ENCODE data around the gene NAV2.

NAV2 gene

DNA sequence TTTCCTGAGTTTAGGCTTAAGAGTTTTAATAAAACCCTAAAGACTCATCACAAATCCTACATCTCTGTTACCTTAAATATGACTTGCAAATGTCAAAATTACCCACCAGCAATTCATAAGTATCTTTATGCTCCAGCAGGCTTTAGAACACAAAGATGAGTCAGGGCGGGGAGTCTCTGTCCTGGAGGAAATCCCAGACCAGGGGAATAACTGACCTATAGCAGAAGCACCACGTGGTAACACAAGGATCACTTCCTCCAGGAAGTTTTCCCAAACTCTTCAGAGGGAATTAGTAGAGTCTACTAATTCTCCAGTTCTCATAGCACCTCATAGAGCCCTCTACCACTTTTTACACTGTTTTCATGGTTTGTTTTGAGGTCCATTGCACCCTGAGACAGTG is 217.0 kb downstream of the NAV2 start:
- no peak for DNase-seq (ENCODE audit: low read depth)

DNA sequence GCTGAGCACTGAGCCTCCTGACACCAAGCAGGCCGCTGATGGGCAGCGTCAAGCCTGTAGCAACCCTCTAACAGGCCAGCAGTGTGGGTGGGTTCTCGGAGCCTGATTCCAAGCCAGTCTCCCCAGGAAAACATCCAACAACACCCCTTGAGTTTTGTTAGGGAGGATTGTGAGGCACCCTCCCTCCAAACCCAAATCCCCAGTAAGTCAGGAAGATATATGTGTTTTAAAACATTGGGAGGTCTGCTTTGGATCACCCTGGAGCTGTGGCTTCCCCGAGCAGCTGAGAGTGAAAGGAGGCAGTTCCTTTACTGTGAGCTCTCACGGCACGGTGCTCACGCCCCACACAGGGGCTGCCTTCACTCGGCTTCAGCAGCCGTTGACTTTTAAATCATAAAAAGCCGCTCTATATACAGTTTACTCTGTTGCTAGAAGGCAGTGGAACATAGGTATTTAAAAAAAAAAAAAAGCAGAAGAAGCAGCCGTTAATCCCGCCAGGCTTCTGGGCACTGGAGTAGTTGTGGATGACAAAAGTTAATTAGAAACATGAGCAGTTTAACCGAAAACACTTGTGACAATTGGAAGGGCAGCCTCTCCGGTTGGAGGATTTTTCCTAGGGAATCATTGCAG is 218.6 kb downstream of the NAV2 start:
- no peak for DNase-seq (ENCODE audit: low read depth)

DNA sequence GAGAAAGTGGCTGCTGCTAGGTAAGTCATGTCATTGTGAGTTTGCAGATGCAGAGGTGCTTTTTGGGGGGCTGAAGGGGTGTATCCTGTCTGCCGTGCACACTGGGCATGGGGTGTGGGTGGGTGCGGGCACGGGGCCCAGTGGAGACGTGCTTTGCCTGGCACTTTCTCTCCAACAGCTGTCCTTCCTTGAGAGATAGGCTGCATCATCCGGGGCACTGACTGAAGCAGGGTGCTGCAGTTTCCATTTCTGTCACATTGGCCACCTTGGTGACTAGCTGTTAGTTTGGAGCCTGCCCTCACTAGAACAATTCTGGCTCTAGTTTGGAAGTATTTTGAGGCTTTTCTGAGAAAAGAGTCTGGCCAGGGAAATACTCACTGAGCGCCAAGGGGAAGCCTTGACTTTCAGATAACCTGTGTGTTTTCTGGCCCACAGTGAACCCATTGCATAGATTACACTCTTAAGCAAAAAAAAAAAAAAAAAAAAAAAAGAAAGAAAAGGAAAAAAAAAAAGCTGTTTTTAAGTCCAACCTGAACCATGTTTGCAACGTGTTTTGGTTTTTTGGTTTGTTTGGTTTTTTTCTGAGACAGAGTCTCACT is 219.2 kb downstream of the NAV2 start:
- DNase-seq (ENCODE audit: low read depth) = no peak

DNA sequence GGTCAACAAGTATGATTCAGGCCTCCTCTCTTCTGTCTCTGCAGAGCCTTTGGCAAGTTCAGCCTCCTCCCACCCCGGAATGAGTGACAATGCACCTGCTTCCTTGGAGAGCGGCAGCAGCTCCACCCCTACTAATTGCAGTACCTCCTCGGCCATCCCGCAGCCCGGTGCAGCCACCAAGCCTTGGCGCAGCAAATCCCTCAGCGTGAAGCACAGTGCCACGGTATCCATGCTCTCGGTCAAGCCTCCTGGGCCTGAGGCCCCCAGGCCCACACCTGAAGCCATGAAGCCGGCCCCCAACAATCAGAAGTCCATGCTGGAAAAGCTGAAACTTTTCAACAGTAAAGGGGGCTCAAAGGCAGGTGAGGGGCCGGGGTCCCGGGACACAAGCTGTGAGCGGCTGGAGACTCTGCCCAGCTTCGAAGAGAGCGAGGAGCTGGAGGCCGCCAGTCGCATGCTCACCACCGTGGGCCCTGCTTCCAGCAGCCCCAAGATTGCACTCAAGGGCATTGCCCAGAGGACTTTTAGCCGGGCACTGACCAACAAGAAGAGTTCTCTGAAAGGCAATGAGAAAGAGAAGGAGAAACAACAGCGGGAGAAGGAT is 220.6 kb downstream of the NAV2 start:
- no peak for DNase-seq (ENCODE audit: low read depth)

DNA sequence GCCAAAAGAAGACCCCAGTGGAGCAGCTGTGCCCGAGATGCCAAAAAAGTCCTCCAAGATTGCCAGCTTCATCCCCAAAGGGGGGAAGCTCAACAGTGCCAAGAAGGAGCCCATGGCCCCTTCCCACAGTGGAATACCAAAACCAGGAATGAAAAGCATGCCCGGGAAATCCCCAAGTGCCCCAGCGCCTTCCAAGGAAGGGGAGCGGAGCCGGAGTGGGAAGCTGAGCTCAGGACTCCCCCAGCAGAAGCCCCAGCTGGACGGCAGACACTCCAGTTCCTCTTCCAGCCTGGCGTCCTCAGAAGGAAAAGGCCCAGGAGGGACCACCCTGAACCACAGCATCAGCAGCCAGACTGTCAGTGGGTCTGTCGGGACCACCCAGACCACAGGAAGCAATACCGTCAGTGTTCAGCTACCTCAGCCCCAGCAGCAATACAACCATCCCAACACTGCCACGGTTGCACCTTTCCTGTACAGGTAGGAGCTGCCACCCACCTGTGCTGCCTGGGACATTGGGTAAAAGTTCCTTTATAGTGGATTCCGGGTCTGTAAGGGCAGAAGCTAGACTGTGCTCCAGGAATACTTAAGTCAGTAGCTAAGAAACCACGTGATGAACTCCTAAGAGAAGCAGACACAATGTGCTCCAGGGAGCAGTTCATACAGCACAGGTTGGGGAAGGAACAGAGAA is 221.3 kb downstream of the NAV2 start:
- no peak for DNase-seq (ENCODE audit: low read depth)

DNA sequence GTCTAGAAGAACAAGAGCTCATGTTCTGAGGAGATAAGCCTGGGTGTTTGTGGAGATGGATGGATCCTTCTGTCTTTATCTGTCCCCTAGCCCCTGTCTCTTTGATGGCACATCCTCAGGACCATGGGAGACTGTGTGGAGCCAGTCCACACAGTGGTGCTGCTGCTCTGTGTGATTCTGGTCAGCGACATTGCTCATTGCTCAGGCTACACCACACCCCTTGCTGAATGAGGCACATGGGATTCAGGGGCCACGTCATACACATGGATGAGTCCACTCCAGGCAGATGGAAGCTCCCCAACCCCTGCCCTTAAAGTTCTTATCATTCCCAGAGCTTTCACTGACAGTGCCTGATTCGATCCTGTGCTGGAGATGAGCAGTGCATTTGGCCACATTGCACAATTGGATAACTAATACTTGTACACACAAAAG is 222.2 kb downstream of the NAV2 start:
- no peak for DNase-seq (ENCODE audit: low read depth)

DNA sequence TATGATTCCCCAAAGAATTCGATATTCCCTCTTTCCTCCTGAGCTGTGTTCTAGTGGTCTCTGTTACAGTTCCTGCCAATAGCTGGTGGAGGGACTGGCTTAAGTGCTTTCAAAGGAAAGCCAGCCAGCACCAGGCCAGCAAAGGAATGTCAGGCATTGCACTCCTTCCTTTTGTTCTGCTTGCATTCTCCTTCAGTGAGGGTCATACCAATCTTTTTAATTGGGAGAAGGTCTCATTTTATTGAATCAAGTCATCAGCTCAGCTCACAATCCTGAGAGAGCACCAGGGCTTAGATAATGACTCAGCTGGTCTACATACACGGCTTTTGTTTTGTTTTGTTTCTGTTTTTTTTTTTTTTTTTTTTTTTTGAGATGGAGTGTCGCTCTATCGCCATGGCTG is 222.9 kb downstream of the NAV2 start:
- DNase-seq (ENCODE audit: low read depth) = no peak

DNA sequence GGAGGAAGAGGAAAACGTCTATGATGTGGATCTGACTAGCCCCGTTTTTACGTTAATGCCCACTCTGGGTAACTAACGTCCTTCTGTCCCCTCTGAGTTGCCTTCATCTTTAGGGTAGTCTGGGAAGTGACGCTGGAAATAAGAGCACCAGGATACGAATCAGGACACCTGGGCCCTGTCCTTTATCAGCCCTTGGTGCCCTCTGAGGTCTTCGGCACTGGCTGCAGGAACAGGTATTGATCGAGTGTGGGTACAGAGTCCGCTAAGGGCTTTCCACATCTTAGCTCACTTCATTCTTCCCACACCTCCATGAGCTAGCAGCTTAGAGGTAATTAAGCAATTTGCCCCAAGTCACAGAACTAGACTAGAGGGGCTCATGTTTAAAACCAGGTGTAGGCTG is 223.8 kb downstream of the NAV2 start:
- DNase-seq (ENCODE audit: low read depth) = no peak

DNA sequence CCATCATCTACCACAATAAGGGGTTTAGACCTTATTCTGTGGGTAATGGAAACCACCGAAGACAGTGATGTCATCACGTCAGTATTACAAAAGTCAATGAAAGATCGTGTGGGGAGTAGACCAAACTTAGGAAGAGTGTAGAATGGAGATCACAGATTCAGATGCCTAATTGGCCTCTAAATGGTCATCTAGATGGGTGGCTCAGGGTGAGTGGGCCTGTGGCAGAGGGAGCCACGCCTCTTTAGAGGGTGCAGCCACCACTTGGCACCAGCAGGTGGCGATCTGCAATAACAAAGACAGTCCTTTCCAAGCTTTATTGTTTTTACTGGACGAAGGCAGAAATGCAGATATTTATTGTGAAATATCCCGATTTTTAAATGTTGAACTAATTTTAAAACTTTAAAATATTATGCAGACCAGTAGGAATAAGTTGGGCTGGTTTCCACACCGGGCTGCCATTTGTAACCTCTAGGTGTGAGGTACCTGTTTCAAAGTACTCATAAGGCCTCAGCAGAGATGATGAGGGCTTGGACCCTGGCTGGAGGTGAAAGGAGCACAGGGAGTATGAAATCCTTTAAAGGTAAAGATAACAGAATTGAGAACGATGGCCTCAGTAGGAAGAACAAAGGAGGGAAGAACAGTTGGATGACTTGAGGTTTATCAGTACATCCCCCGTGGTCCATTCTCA is 225.7 kb downstream of the NAV2 start:
- no peak for DNase-seq (ENCODE audit: low read depth)

DNA sequence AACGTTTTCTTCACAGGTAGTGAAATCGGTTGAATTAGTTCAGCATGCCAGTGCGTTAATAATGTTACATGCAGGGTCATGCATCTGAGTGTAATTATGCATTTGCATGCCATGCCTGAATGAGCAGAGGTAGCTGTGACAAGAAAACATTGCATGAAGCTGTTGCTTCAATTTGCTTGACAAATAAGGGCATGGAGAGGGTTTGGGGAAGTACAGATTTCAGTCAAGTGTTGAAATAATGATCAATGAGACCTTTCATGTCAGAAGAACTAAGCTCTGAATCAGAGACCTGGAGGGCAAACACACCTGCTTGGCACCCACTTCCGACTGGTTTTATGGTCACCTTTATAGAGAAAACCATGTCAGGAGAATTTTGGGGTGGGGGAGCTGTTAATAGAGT is 226.2 kb downstream of the NAV2 start:
- no peak for DNase-seq (ENCODE audit: low read depth)

DNA sequence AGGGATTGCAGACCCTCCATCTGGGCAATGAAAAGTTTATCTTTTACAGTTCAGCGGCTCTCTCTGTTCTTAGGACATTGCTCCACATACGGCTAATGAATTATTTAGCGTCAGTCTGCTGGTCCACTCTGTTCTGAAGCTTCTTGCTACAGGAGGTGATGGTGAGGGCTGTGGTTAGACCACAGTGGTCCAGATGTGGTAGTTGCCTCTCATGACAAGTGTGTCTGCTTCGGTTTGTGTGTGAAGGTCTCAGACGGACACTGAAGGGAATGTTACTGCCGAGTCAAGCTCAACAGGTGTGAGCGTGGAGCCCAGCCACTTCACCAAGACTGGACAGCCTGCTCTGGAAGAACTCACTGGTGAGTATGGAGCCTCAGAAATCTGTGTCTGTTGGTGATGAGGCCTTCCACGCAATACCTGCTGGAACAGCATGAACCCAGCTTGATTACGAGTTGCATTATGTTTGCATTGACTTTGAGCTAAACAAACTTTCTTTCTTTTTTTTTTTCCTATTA is 226.8 kb downstream of the NAV2 start:
- DNase-seq (ENCODE audit: low read depth) = no peak

DNA sequence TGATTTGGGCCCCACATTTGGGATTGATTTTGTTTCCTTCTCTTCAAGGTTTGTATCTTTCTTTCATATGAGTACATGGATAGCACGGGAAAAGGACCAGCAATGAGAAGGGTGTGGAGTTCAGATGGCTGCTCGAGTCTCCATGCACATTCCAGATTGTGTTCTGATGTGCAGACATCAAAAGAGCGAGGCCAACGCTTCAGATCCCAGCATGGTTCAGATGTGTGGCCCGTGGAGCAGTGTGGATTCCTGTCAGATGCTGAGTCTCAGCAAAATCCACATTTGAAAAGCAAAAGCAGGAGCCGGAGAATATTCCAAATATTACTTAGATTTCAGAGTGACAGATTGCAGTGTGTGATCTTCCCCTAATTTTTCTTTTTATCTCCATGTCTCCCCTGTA is 228.2 kb downstream of the NAV2 start:
- no peak for DNase-seq (ENCODE audit: low read depth)

DNA sequence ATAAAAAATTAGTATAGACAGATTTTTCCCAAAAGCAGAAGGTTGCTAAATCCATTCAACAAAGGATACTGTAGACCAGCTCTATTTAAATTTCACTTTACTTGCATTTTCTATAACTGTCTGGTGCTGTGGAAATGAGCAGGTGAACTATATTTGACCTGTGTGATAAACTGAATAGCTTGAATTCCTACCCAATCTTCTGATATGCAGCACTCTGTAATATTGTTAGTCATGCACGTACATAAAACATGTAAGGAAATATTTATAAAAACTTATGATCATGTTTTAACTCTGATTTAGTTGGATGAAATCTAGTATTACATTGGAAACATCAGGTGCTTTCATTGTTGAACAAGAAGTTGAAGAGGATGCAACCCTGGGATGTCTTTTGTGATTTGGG is 234.0 kb downstream of the NAV2 start:
- DNase-seq (ENCODE audit: low read depth) = no peak

DNA sequence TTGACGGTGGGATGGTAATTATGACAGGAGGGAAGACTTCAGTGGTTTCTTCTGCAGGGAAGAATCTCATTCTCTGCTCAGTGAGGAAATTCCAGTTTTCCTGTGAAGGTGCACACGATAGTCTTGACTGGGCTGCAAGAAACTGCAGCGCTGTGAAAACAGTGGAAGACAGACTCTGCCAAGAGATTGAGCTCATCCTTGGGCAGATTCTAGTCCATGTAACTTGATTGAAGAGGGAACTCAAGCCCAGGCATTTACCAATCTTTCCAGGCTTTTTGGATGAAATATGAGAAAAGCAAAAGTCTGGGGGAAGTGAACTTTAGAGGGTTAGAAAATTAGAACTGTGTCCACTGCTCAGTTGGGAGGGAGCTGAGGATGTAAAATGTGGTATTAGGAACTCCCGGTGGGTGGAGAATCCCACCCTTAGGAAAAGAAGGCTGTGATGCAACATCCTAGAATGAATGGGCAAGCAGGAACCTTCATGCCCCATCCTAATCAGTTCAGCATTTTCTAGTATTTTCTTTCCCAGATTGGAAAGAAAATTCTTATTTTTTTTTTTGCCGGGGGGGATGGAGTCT is 235.0 kb downstream of the NAV2 start:
- DNase-seq (ENCODE audit: low read depth) = no peak

DNA sequence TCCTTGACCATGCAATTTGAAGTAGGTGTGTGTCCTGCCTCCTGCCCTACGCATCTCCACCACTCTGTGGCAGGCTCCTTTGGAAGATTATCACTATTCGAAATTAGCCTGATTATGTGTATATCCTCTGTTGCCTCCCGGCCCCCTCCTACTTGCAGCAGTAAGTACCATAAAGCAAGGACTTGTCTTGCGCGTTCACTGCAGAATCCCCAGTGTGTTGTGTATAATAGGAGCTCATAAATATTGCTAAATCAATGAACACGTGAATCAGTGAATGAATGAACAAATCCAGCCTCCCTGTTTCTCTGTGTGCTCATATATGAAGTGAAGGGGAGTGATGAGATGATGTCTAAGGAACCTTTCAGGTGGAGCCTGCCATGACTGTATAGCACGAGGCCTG is 237.0 kb downstream of the NAV2 start:
- DNase-seq (ENCODE audit: low read depth) = no peak

DNA sequence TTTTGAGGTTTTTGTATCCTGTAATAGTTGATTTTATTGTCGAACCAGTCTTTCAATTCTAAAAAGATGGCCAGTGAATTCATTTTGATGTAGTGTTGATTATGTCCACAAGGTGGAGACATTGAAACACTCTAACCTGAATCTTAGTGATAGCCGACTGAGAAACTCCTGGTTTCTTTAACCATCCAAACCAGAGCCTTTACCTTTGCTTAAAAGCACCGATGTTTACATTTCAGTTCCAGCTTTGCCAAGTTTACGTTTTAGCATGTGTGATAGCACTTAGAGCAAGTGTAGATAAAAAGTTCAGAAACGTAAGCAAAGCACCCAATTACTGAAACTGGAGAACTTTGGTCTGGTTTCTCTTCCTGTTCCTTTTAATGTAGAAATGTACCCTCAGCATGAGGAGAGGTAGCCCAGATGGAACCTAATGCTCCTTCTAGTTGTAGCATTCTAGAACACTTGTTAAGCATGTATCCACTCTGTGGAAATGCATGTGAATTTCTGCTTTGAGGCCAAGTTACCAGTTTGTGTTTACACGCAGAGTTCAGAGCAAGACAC is 239.0 kb downstream of the NAV2 start:
- no peak for DNase-seq (ENCODE audit: low read depth)

DNA sequence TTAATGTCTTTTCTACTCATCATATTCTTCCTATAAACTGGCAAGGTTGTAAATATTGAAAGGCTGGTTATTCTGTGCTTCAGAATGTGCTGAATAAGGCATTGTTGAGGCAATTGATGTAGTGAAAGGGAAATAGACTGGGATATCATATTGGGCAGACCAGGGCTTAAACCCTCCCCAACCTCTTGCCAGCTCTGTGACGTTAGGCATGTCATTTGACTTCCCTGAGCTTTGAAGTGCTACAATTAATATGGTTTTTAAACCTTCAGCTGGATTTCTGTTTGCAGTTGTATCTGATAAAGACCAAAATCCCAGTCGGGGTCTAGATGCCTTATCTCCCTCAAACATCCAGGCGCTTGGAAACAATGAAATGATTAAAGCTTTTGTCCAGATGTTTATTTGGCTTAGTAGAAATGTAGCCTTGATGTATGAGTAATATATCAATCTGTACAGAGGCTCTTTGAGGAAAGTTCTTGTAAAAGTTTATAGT is 239.5 kb downstream of the NAV2 start:
- DNase-seq (ENCODE audit: low read depth) = no peak

DNA sequence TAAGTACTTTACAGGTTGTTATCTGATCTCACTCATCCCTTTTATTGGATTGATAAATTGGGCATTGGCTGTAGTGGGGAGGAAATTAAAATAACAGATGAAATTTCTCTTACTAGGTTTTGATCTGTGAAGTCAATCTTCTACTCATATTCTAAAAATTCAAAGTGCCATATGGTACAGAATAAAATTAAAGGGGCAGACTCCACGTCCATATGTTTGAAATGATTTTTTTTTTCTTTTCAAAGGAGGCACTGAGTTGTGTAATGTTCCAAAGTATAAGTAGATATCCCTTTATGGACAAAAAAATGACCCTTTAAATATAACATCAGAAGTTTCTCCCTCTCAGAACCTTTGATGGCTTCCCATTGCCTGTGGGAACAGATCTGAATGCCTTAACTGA is 240.3 kb downstream of the NAV2 start:
- no peak for DNase-seq (ENCODE audit: low read depth)

DNA sequence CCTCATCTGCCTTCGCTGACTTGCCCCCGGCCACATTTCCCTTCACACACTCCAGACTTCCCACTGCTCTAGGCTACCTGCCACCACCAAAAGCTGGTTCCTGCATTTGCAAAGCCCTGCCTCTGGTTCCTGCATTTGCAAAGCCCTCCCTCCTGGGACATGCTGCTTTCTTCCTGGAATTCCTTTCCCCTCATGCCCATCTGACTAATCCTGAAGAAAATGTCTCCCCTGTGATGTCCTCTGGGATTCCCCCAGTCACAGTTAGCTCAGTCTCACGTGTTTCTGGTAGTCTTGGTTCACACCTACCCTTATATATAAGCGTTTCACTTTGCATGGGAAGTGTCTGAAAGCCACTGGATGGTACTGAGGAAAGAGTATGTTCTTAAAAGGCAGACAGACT is 240.7 kb downstream of the NAV2 start:
- no peak for DNase-seq (ENCODE audit: low read depth)

DNA sequence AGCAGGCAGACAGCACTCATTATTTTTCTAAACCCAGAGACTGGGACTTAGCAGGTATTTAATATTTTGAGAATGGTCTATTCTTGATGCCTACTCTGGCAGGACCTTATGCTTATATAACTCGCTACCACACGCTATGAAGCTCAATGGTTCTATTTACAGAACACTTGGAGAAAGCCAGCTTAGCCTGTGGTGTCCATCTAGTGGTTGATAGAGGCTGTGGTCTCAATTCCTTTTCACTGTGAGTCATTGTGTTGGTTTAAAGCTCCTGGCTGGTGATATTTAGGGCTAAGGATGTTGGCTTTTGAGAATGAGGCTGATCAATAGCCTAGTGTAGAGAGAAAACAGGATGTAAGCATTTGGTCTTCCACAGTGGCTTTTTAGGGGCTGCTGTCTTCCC is 241.3 kb downstream of the NAV2 start:
- DNase-seq (ENCODE audit: low read depth) = no peak

DNA sequence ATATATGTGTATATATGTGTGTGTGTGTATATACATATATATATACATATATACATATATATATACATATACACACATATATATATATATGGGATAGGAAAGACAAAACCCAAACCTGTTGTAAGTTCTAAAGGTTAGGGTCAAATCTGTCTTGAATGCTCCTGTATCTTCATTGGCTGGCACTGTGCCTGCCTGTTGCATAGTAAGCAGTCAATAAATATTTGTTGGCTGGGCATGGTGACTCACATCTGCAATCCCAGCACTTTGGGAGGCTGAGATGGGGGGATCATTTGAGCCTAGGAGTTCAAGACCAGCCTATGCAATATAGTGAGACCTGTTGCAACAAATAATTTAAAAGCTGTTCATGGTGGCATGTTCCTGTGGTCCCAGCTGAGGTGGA is 242.3 kb downstream of the NAV2 start:
- no peak for DNase-seq (ENCODE audit: low read depth)

DNA sequence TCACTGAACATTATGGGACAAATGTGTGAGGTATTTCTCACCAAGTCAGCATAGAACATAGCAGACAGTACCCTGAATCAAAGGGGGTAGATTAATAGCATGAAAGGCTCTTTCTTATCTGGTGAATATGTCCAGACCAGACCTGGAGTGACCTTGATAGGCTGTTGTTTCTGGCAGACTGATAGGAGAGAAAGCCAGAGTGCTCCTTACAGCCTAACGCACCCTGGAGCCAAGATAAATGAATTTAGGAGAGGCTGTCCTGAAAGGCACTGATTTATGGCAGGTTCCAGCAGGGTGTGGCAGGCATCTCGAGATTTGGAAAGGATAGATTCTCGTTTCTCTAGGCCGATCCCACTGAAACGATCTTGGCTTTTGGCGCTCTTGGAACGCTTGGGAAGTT is 243.0 kb downstream of the NAV2 start:
- no peak for DNase-seq (ENCODE audit: low read depth)

Data from stimulated activated CD8-positive, alpha-beta memory T cell treated with anti-CD3 and anti-CD28 coated beads, Interleukin-15, amount 100 ng/mL, for 24 hours (primary cell).